Gastroesophageal sphincter (tissue), 4 donors: ENCODE data around the gene NTN5. TPM values are rescaled to one million over a fixed set of nuclear protein-coding genes. Genes with fewer than 3 reads are reported as not detected.
A peak's percentile ranks its signal among the peaks of the same experiment; 100 is the strongest.

Source experiments
- ATAC-seq: fragments of 150-250 bp; one replicate; pipeline ENCODE4 v1.9.1; 2016; ENCODE audit warnings: mild to moderate bottlenecking, moderate library complexity
- H3K27ac ChIP-seq, 4 donors: fragments of 200-600 bp; sonication (generic) in 3 of 4; 1 replicate in 3 of 4; 2 replicates in 1 of 4; pipeline ENCODE4 v1.5.1; 2016 to 2019
- H3K27me3 ChIP-seq: fragments of 200-600 bp; sonication (generic); one replicate; pipeline ENCODE4 v1.5.1; 2019
- H3K36me3 ChIP-seq, 2 donors: fragments of 200-600 bp; sonication (generic); one replicate each; pipeline ENCODE4 v1.5.1; 2019; ENCODE audit warnings: control low read depth in 1 of 2
- H3K4me1 ChIP-seq, 3 donors: fragments of 200-600 bp; sonication (generic); 1 replicate in 2 of 3; 2 replicates in 1 of 3; pipeline ENCODE4 v1.5.1; 2016 to 2019; ENCODE audit warnings: control low read depth in 2 of 3
- H3K4me3 ChIP-seq, 2 donors: fragments of 200-600 bp; sonication (generic); one replicate each; pipeline ENCODE4 v1.5.1; 2019; ENCODE audit warnings: mild to moderate bottlenecking in 1 of 2, moderate library complexity in 1 of 2
- H3K9me3 ChIP-seq, 3 donors: fragments of 200-600 bp; sonication (generic); one replicate each; pipeline ENCODE4 v1.5.1; 2017 to 2019; ENCODE audit warnings: control low read depth in 2 of 3
- EP300 ChIP-seq: sonication (generic); formaldehyde crosslinking; IDR thresholded peaks from one replicate; pipeline ENCODE4 v1.6.1; 2017; ENCODE audit warnings: antibody characterized with exemption, mild to moderate bottlenecking
- POLR2A ChIP-seq, 2 donors: fragments of 450-650 bp; IDR thresholded peaks; one replicate each; pipeline ENCODE4 v1.6.1; 2017; ENCODE audit warnings: antibody characterized with exemption in 2 of 2, mild to moderate bottlenecking in 2 of 2, moderate library complexity in 1 of 2
- POLR2AphosphoS5 ChIP-seq: sonication (generic); formaldehyde crosslinking; IDR thresholded peaks from one replicate; pipeline ENCODE4 v1.6.1; 2017; ENCODE audit warnings: antibody characterized with exemption
- WGBS, 2 donors: methylation state at CpG; one replicate each; pipeline ENCODE4 v1.1.5; 2018; ENCODE audit warnings: low coverage in 1 of 2; 5-methylcytosine and 5-hydroxymethylcytosine counted together
- total RNA-seq, 4 donors: library from RNA; depleted of rRNA; stranded (reverse); fragments of >200 nt; gene quantifications; one replicate each; pipeline ENCODE4 v1.1.0, GENCODE V29; 2016
- TF ChIP-seq, protein P1 (sequence below), 4 experiments: fragments of 200-600 bp in 2 of 4; fragments of 450-650 bp in 2 of 4; sonication (generic) in 1 of 4; IDR thresholded peaks; one replicate each; pipeline ENCODE4 v1.5.1; 2017 to 2019; ENCODE audit warnings: antibody characterized with exemption in 4 of 4, mild to moderate bottlenecking in 2 of 4, moderate library complexity in 2 of 4

The NTN5 gene
- total RNA-seq, 4 donors from 2014 or later: 0.78 to 2.3 (median 1.1) TPM; not detected in 1

- Histone ChIP-seq H3K9me3 (no peaks in the 10 kb centered on the region), H3K36me3 (no peaks in the 10 kb centered on the region), H3K4me3 (no peak overlapping the region), H3K27me3 (no peaks in the 10 kb centered on the region), H3K27ac (no peak overlapping the region), H3K4me1 (peaks cover 0 to 11% (median 6%) of the 10 kb centered on the region in 3 donors)
- no peak for ATAC-seq
- 73 to 83% methylated on average over 1 to 4 of the region's 4 CpGs for WGBS, 2 donors
- TF ChIP-seq EP300 (no peak), POLR2A (IDR thresholded peaks at IDR 0.05) (no peak), POLR2AphosphoS5 (no peak)
- TF ChIP-seq, protein P1, sequence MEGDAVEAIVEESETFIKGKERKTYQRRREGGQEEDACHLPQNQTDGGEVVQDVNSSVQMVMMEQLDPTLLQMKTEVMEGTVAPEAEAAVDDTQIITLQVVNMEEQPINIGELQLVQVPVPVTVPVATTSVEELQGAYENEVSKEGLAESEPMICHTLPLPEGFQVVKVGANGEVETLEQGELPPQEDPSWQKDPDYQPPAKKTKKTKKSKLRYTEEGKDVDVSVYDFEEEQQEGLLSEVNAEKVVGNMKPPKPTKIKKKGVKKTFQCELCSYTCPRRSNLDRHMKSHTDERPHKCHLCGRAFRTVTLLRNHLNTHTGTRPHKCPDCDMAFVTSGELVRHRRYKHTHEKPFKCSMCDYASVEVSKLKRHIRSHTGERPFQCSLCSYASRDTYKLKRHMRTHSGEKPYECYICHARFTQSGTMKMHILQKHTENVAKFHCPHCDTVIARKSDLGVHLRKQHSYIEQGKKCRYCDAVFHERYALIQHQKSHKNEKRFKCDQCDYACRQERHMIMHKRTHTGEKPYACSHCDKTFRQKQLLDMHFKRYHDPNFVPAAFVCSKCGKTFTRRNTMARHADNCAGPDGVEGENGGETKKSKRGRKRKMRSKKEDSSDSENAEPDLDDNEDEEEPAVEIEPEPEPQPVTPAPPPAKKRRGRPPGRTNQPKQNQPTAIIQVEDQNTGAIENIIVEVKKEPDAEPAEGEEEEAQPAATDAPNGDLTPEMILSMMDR (IDR thresholded peaks at IDR 0.05): no peak
These were observed 5.4 kb upstream of the NTN5 start for GRCh38 chr19:48678201-48678600.

- peaks cover 0 to 11% (median 6%) of the 10 kb centered on the region in 3 donors for H3K4me1 ChIP-seq
- no peak overlapping the region for H3K4me3 ChIP-seq
- WGBS, 2 donors: 85 to 96% methylated on average over 9 to 13 of the region's 13 CpGs
- TF ChIP-seq POLR2AphosphoS5: no peak
- TF ChIP-seq, protein P1 (IDR thresholded peaks at IDR 0.05): no peak
- no peak for TF ChIP-seq EP300
- no peak for TF ChIP-seq POLR2A (IDR thresholded peaks at IDR 0.05)
- no peak overlapping the region for H3K27ac ChIP-seq
- H3K27me3 ChIP-seq: no peaks in the 10 kb centered on the region
- H3K9me3 ChIP-seq: no peaks in the 10 kb centered on the region
- no peak for ATAC-seq
- H3K36me3 ChIP-seq: no peaks in the 10 kb centered on the region
These were observed 4.1 kb upstream of the NTN5 start for GRCh38 chr19:48676887-48677286.

DNA sequence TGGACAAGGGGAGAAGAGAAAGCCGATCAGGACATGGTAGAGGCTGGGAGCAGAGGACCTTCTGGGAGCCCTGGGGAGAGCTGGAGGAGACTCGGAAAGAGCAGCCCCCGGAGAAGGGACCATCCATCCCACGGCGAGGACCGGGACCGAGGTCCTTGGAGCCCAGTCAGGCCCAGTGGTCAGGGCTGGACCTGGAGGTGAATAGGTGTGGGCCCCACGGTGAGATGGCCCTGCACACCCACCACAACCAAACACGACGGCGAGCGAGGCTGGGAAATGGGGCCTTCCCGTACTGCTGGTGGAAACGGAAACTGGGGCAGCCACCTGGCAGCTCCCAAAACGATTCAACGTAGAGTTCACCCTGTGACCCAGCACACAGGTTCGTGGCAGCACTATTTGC lies 3.7 kb upstream of the NTN5 start:
- no peak overlapping the region for H3K27ac ChIP-seq
- H3K9me3 ChIP-seq: no peaks in the 10 kb centered on the region
- peaks cover 0 to 11% (median 6%) of the 10 kb centered on the region in 3 donors for H3K4me1 ChIP-seq
- no peak overlapping the region for H3K4me3 ChIP-seq
- TF ChIP-seq, protein P1 (IDR thresholded peaks at IDR 0.05): no peak
- no peaks in the 10 kb centered on the region for H3K27me3 ChIP-seq
- WGBS, 2 donors: 93% methylated on average over 13 of the region's 17 CpGs; no CpG with 5 or more reads in 1 of the 2 donors
- no peaks in the 10 kb centered on the region for H3K36me3 ChIP-seq
- ATAC-seq: no peak

DNA sequence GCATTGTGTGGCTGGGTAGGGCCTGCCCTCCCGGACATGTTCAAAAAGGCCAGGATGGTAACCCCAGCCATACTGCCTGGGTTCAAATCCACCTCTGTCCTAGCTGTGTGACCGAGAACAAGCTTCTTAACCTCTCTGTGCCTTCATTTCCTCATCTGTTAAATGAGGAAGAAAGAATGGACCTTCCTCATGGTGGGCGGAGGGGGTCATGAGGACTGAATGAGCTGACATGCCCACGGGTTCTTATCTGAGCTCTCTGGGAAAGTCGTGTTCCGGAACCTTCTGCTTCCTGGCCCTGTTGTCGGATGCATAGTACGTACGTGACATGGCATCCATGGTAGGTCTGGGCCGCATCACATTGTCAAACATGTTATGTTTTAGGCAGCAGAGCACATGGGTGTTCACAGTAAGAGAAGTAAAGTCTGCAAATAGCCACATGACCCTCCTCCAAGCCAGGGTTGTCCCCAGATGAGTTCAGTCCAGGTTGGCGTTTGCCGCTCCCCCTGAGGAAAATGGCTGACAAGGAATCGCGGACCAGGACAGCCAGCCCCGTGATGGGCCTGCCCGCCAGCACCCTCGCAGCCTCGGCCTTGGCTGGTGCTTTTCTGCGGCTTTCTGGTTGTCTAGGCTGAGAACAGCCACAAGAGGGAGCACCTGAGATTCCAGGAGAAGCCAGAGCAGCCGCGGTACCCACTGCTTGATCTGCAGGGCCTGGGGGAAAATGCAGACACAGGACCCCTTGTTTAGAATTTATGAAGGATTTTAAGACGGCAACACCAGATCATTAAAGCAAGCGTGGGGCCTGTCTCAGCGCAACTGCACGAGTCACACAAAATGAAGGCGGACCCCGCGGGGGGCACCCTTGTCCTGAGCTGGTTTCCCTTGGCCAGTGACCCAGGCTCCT lies 2.4 kb upstream of the NTN5 start:
- H3K27me3 ChIP-seq: no peaks in the 10 kb centered on the region
- 56 to 81% methylated on average over 5 to 15 of the region's 28 CpGs for WGBS, 2 donors
- peak; percentile 87 for ATAC-seq
- peaks cover 0 to 11% (median 6%) of the 10 kb centered on the region in 3 donors for H3K4me1 ChIP-seq
- TF ChIP-seq, protein P1 (IDR thresholded peaks at IDR 0.05): peak in 3 of 4 experiments; percentile 90 to 91 (median 90)
- TF ChIP-seq POLR2AphosphoS5: peak; percentile 12
- TF ChIP-seq POLR2A (IDR thresholded peaks at IDR 0.05): no peak
- no peak for TF ChIP-seq EP300
- H3K36me3 ChIP-seq: no peaks in the 10 kb centered on the region
- H3K27ac ChIP-seq: no peak overlapping the region
- H3K9me3 ChIP-seq: no peaks in the 10 kb centered on the region
- H3K4me3 ChIP-seq: no peak overlapping the region
